GM04503 (cell line): ENCODE measurements around the gene IFT52.
"Not testable (repeated sequence)": the region's sequence is repeated elsewhere in the genome, so short reads cannot be mapped to it uniquely, and the experiment has no call there.

Experiments
- DNase-seq: peaks from one replicate; pipeline ENCODE4 v3.0.0-alpha.2; 2012; ENCODE audit warnings: low read depth

IFT52 gene

DNA sequence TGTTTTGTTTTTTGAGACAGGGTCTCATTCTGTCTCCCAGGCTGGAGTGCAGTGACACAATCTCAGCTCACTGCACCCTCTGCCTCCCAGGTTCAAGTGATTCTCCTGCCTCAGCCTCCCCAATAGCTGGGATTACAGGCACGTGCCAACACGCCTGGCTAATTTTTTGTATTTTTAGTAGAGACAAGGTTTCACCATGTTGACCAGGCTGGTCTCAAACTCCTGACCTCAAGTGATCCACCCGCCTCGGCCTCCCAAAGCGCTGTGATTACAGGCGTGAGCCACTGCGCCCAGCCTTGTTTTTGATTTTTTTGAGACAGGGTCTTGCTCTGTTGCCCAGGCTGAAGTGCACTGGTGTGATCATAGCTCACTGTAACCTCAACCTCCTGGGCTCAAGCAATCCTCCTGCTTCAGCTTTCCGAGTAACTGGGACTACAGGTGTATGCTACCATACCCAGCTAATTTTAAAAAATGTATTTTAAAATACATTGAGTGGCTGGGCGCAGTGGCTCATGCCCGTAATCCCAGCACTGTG lies 61.0 kb downstream of the IFT52 start:
- DNase-seq: not testable (repeated sequence)

DNA sequence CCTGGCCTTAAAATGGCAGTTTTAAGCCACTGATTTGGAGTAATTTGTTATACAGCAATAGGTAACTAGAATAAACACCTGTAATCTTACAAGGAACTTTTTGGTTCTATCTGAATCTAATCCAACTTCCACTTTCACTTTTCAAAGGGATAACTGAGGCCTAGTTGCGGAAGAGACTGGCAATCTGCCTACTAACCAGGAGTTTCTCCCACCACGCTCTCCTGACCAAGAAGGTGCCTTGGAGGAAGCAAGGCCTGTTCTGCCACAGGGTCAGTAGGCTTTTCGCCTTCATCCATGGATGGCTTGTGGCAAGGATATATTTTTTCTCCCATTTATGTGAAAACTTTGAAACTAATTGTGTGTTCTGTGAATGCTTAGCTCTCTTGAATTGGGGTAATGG lies 63.2 kb downstream of the IFT52 start:
- no peak for DNase-seq

DNA sequence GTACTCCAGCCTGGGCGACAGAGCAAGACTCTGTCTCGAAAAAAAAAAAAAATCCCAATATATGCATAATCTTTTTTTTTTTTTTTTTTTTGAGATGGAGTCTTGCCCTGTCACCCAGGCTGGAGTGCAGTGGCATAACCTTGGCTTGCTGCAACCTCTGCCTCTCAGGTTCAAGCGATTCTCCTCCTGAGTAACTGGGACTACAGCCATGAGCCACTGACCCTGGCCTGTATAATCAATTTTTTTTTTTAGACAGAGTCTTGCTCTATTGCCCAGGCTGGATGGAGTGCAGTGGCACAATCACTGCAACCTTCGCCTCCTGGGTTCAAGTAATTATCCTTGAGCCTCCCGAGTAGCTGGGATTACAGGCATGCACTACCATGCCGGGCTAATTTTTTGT lies 64.4 kb downstream of the IFT52 start:
- DNase-seq: not testable (repeated sequence)

DNA sequence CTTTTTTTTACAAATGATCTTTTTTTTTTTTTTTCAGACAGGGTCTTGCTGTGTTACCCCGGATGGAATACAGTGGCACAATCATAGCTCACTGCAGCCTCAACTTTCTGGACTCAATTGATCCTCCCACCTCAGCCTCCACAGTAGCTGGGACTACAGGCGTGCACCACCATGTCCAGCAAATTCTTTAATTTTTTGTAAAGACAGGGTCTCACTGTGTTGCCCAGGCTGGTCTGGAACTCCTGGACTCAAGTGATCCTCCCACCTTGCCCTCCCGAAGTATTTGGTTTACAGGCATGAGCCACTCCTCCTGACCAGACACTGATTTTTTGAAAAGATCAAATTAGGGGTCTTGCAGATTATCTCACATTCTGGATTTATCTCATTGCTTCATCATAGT lies 65.2 kb downstream of the IFT52 start:
- DNase-seq: no peak

DNA sequence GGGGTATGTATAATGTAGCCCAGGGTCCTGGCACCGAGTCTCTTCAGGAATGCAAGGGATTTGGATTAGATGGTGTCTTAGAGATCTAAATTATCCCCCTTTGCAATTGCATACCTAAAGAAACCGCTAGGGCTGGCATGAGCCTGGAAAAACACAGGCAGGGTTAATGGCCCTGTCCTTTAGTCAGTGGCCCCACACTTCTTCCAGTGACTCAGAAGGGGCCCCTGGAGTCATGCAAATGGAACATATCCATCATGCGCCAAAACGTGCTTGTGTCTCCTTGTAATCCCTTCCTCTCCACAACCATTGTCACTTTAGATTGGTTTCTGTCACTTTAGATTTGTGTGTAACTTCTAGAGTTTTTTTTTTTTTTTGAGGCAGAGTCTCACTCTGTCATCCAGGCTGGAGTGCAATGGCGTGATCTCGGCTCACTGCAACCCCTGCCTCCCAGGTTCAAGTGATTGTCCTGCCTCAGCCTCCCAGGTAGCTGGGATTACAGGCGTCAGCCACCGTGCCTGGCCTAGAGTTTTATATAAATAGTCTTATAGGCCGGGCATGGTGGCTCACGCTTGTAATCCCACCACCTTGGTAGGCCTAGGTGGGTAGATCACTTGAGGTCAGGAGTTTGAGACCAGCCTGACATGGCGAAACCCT lies 67.5 kb downstream of the IFT52 start:
- no peak for DNase-seq

DNA sequence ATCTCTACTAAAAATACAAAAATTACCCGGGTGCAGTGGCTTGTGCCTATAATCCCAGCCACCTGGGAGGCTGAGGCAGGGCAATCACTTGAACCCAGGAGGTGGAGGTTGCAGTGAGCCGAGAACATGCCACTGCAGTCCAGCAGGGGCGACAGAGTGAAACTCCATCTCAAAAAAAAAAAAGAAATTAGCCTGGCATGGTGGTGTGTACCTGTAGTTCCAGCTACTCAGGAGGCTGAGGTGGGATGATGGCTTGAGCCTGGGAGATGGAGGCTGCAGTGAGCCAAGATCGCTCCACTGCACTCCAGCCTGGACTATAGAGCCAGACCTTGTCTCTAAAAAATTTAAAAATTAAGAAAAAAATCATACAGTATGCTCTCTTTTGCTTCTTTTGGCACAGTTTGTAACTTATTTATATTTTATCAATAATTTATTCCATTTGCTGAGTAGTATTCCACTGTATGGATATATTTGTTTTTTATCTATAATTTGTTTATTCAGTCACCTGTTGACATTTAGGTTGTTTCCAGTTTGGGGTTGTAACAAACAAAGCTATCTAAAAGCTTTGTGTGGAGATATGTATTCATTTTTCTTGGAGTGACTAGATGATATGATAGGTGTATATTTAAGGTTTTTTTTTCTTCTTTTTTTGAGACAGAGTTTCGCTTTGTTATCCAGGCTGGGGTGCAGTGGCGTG lies 68.1 kb downstream of the IFT52 start:
- DNase-seq: no peak

- no peak for DNase-seq
Observed at GRCh38 chr20:43662943-43663655, 72.4 kb downstream of the IFT52 start.

GRCh38 chr20:43665466-43666176 lies 74.9 kb downstream of the IFT52 start:
- DNase-seq: no peak

- DNase-seq: no peak
Observed at GRCh38 chr20:43666376-43667328, 75.9 kb downstream of the IFT52 start, which contains the start of gene MYBL2. TSS of gene MYBL2 (plus strand) at chr20:43667114. CDS start at chr20:43667284, 170 bp downstream.

- no peak for DNase-seq
Observed at GRCh38 chr20:43667341-43668132, 76.8 kb downstream of the IFT52 start.

GRCh38 chr20:43669332-43669731 lies 78.6 kb downstream of the IFT52 start:
- no peak for DNase-seq

DNA sequence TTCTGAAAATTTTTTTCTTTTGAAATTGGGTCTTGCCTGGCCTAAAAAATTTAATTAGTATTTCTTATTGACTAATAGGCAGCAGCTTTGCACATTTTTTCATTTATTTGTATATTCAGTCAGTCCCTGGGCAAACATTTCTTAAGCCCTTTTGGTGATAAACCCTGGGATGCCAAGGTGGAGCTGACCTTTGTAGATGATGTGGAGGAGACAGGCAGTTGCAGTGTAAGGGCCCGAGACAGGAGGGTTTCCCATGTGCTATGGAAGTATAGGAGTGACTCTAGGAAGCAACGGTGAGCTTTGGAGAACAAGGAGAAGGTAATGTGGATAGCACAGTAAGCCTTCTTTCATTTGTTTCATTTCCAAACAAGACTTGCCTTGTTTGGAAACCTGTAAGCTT lies 79.7 kb downstream of the IFT52 start:
- no peak for DNase-seq

DNA sequence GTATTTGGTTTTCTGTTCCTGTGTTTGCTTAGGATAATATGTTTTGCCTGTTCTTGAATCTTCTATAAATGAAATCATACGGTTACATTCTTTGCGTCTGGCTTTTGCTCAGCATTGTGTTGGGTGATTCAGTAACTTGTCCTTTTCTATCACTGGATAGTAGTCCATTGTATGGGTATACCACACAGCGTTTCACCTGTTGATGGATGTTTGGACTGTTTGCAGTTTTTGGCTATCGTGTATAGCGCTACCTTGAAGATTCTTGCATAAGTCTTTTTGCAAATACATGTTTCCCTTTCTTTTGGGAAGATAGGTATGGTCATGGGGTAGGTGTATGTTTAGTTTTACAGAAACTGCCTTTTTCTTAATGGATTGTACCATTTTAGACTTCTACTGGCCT lies 85.6 kb downstream of the IFT52 start:
- DNase-seq: no peak

DNA sequence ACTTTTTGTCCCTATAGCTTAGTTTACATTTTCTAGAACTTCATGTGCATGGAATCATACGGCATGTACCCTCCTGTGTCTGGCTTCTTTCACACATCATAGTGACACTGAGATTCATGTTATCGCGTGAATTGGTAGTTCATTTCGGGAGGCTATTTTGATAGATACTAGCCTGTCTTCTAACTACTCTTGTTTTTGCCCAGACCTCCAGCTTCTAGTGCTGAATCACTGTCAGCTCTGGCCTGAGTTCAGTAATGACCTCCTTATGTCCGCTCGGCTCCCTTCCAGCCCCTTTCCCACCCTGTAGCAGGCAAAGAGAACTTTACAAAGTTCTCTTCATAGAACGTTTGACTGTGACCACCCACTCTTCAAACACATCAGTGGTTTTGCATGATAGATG lies 90.2 kb downstream of the IFT52 start:
- DNase-seq: peak; percentile 34

GRCh38 chr20:43681468-43681942 lies 90.8 kb downstream of the IFT52 start:
- DNase-seq: no peak

DNA sequence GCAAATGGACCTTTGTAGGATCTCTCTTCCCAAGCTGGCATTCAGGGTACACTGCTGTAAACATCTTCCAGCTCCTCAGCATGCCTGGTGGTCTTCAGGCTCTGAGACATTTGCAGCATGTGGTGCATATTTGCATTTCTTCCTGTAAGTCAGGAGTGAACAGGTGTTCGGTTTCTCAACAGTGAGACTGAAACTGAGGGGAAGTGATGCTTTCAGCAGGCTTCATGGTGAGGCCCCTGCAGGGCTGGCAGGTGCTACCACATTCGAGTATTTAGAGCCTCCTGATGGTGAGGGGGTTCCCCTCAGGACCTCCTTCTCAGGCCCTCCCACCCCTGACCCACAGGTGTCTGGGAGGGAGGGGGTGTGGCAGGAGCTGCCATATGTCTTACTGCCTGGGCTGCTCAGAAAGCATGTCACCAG lies 91.3 kb downstream of the IFT52 start:
- no peak for DNase-seq

GRCh38 chr20:43682446-43682845 lies 91.7 kb downstream of the IFT52 start:
- DNase-seq: no peak

GRCh38 chr20:43686820-43687219 lies 96.1 kb downstream of the IFT52 start:
- no peak for DNase-seq

GRCh38 chr20:43689165-43689564 lies 98.4 kb downstream of the IFT52 start:
- no peak for DNase-seq
